ENCODE results near the gene EIF4ENIF1. TPM values are rescaled to one million over a fixed set of nuclear protein-coding genes. Genes with fewer than 3 reads are reported as not detected.

EIF4ENIF1 gene
- total and polyA plus RNA-seq, 2 experiments from 2014 or later, result 10.8 to 13.4 TPM

- TF ChIP-seq NANOG (IDR thresholded peaks at IDR 0.05; ENCODE audit: borderline replicate concordance) (no peak), CTCF (conservative IDR thresholded peaks at IDR 0.05; ENCODE audit: low read depth in 2 of 2) (no peak), REST (IDR thresholded peaks at IDR 0.05; ENCODE audit: unreplicated experiment) (no peak), JUNB (IDR thresholded peaks at IDR 0.05; ENCODE audit: unreplicated experiment) (no peak), ZNF114 (CRISPR knock-in tag; IDR thresholded peaks at IDR 0.05) (no peak), EZH2 (IDR thresholded peaks at IDR 0.05; ENCODE audit: low read depth, unreplicated experiment) (no peak), EZH2phosphoT487 (IDR thresholded peaks at IDR 0.05; ENCODE audit: unreplicated experiment) (no peak), CREB1 (CRISPR knock-in tag; IDR thresholded peaks at IDR 0.05; ENCODE audit: low read depth) (no peak)
Measured at GRCh38 chr22:31501738-31502137, 12.1 kb upstream of the EIF4ENIF1 start (continued).

- peak overlapping the region; percentile 89 for H3K4me3 Mint-ChIP-seq
- Histone ChIP-seq H2AFZ (peak overlapping the region; percentile 100), H3F3A (replicated peaks; ENCODE audit: low read depth) (peaks cover 4% of the 10 kb centered on the region; the same call in 1 of the 2 replicates), H3K27me3 (ENCODE audit: insufficient read depth) (no peaks in the 10 kb centered on the region), H3K9me2 (ENCODE audit: insufficient read depth) (peaks cover 3% of the 10 kb centered on the region; the same call in 1 of the 2 replicates), H3K4me2 (peak overlapping the region; percentile 95), H3K27ac (ENCODE audit: low read depth) (no peak overlapping the region), H3K79me2 (replicated peaks; ENCODE audit: insufficient read depth) (peaks cover 13% of the 10 kb centered on the region; the same call in 1 of the 2 replicates), H3K4me1 (ENCODE audit: insufficient read depth) (peaks cover 17% of the 10 kb centered on the region), H3K36me3 (ENCODE audit: insufficient read depth) (no peaks in the 10 kb centered on the region), H3K4me3 (peak overlapping the region; percentile 90), H4K20me1 (replicated peaks; ENCODE audit: insufficient read depth) (no peaks in the 10 kb centered on the region; the same call in 1 of the 2 replicates)
- no peak for ATAC-seq
- H3K27ac Mint-ChIP-seq, result no peak overlapping the region
- peaks cover 14% of the 10 kb centered on the region for H3K9me3 Mint-ChIP-seq
- peaks cover 13% of the 10 kb centered on the region; the same call in 2 of the 3 replicates for H3K36me3 Mint-ChIP-seq (ENCODE audit: low read depth)
- H3K27me3 Mint-ChIP-seq (ENCODE audit: insufficient read depth, low read depth, poor library complexity), result peaks cover 7% of the 10 kb centered on the region
- no peak for DNase-seq (ENCODE audit: low spot score)
- no peak for TF ChIP-seq STAT1 (IDR thresholded peaks at IDR 0.05; ENCODE audit: unreplicated experiment)
- TF ChIP-seq ZNF331 (CRISPR knock-in tag; IDR thresholded peaks at IDR 0.05; ENCODE audit: low read depth), result no peak
- TF ChIP-seq POLR2AphosphoS5 (IDR thresholded peaks at IDR 0.05; ENCODE audit: low read depth), result no peak
- no peak for TF ChIP-seq NANOG (IDR thresholded peaks at IDR 0.05; ENCODE audit: borderline replicate concordance)
- TF ChIP-seq REST (IDR thresholded peaks at IDR 0.05; ENCODE audit: unreplicated experiment), result no peak
- no peak for TF ChIP-seq CREB1 (CRISPR knock-in tag; IDR thresholded peaks at IDR 0.05; ENCODE audit: low read depth)
- TF ChIP-seq ZNF114 (CRISPR knock-in tag; IDR thresholded peaks at IDR 0.05), result no peak
- TF ChIP-seq EZH2 (IDR thresholded peaks at IDR 0.05; ENCODE audit: low read depth, unreplicated experiment), result no peak
- TF ChIP-seq ETS1 (IDR thresholded peaks at IDR 0.05), result no peak
- H3K4me1 Mint-ChIP-seq, result peaks cover 4% of the 10 kb centered on the region; the same call in 2 of the 3 replicates
Measured at GRCh38 chr22:31497148-31497938, 7.7 kb upstream of the EIF4ENIF1 start.
